Measurements from ENCODE around the gene ZNF354C. TPM values are rescaled to one million over a fixed set of nuclear protein-coding genes. Genes with fewer than 3 reads are reported as not detected.

ZNF354C gene
- total RNA-seq (2022; extraction: Qiagen RNA extraction; ENCODE audit: low read depth): 0.53 to 0.85 TPM (median 0.69 TPM) in 5 replicates

DNA sequence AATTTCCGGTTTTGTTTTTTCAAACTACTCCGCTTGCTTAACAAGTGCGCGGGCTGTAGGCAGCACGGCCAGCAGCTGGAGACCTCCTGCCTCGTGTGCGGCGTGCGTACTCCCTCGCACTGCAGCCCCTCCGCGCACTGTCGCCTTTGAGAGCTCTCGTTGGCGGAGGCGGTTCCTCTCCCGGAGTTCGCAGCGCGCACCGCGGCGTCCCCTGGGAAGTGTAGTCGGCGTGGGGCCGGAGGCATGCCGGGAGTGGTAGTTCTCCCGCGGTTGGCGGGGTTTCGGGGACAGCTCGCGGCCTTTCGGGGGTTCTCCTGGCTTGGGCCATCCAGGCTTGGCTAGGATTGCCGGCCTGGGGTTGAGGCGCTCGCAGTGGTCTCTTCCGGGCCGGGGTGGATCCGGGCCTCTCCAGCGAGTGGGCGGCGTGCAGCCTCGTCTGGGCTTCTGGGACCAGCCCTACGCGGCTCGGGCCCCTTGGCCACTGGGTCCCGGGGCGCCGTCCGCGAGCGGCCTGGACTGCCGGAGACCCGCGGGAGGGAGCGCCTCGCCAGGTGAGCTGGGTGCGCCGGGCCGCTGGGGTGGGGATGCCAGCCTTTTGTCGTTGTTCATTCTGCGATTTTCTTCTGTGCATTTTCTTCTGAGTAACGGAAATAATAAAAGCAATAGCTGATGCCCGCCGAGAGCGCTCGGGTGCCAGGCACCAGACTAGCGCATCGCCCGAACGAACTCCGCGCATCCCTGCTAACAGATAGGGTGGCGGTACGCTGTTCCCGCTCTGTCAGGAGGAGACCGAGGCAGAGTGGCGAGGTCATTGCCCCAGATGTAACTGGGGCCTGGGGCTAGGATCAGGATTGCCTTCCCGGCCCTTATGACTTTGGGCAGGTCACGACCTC, at the start of gene ZNF354C:
Gene ZNF354C, plus strand, starts transcription at position 258 of the 893 bp plus-strand sequence. CDS start 1,696 bp downstream, outside the sequence.

DNA sequence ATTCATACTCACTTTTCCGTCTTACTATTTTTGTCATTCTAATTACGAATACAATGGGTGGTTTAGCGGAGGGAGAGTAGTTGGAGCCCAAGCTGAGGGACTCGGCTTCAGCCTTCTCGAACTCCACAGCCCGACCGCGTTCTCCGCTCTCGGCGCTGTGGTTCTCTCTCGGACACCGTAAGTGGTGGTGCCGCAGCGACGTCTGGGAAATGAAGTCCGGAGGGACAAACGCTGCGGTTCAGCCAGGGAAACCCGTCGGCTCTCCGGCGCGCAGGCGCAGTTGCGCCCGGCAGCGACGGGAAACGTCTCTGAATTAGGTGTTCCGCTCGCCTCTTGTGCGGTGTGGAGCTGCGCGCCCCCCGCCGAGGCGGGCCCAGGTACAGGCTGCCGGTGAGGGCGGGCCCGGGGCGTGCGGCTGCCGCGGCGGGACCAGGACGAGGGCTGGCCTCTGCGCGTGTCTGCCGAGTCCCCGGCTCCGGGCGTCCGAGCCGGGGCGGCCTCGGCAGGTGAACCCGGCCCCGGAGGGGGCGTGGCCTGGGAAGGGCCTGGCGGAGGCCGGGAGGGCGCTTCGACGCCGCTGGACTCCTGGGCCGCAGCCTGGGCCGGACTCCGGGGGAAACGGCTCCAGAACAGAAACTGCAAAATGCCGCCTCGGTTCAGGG, 36.5 kb upstream of the ZNF354C start, which contains the start of gene ZNF879:
Gene ZNF879, plus strand, starts transcription at position 277 of the 662 bp plus-strand sequence. CDS start 1,201 bp downstream, outside the sequence.

Other genes with a start within 250 kb of the ZNF354C start
- 2.8 to 6.2 TPM (median 4.8 TPM) in 5 replicates for gene ZNF354B, start 200.4 kb upstream of the ZNF354C start, total RNA-seq (2022; extraction: Qiagen RNA extraction; ENCODE audit: low read depth)
- not detected in 5 replicates for gene ZFP2, start 164.5 kb upstream of the ZNF354C start, total RNA-seq (2022; extraction: Qiagen RNA extraction; ENCODE audit: low read depth)
- gene ZNF454, start 119.2 kb upstream of the ZNF354C start, total RNA-seq (2022; extraction: Qiagen RNA extraction; ENCODE audit: low read depth): not detected in 5 replicates
- gene GRM6, start 65.1 kb upstream of the ZNF354C start, total RNA-seq (2022; extraction: Qiagen RNA extraction; ENCODE audit: low read depth): not detected in 5 replicates
- gene ZNF879, start 36.6 kb upstream of the ZNF354C start, total RNA-seq (2022; extraction: Qiagen RNA extraction; ENCODE audit: low read depth): 0.43 to 1.1 TPM (median 0.60 TPM) in 5 replicates